GM18907 (cell line): ENCODE measurements around the gene KDM4D.
"Not testable (repeated sequence)": the region's sequence is repeated elsewhere in the genome, so short reads cannot be mapped to it uniquely, and the experiment has no call there.

ENCODE experiments used
- ATAC-seq: cut with Tn5 transposase; IDR thresholded peaks from one replicate; pipeline ENCODE4 v1.9.1; 2021; ENCODE audit warnings: mild to moderate bottlenecking, moderate library complexity; ENCODE audit not compliant: unreplicated experiment

Gene KDM4D

GRCh38 chr11:94956963-94957362 lies 16.5 kb upstream of the KDM4D start:
- ATAC-seq: no peak

GRCh38 chr11:94958121-94958696 lies 15.3 kb upstream of the KDM4D start:
- no peak for ATAC-seq

GRCh38 chr11:94959179-94959578 lies 14.3 kb upstream of the KDM4D start:
- no peak for ATAC-seq

GRCh38 chr11:94960488-94960887 lies 13.0 kb upstream of the KDM4D start:
- ATAC-seq: no peak

- ATAC-seq: no peak
Measured at GRCh38 chr11:94961255-94961654, 12.3 kb upstream of the KDM4D start.

- no peak for ATAC-seq
Measured at GRCh38 chr11:94964934-94965333, 8.6 kb upstream of the KDM4D start.

GRCh38 chr11:94968334-94968958 lies 5.1 kb upstream of the KDM4D start:
- no peak for ATAC-seq

- ATAC-seq: no peak
Measured at GRCh38 chr11:94972700-94973098, 810 bp upstream of the KDM4D start.

- no peak for ATAC-seq
Measured at GRCh38 chr11:94974178-94974577, 669 bp downstream of the KDM4D start.

- ATAC-seq: no peak
Measured at GRCh38 chr11:94975599-94975998, 2.1 kb downstream of the KDM4D start.

- no peak for ATAC-seq
Measured at GRCh38 chr11:94987378-94987777, 13.9 kb downstream of the KDM4D start.

GRCh38 chr11:94988748-94989147 lies 15.2 kb downstream of the KDM4D start:
- ATAC-seq: no peak

GRCh38 chr11:94993400-94993943 lies 20.0 kb downstream of the KDM4D start:
- no peak for ATAC-seq

GRCh38 chr11:94997437-94997836 lies 23.9 kb downstream of the KDM4D start:
- ATAC-seq: no peak

GRCh38 chr11:94998285-94998684 lies 24.8 kb downstream of the KDM4D start:
- ATAC-seq: no peak

- ATAC-seq: no peak
Measured at GRCh38 chr11:95003716-95004115, 30.2 kb downstream of the KDM4D start.

- ATAC-seq: no peak
Measured at GRCh38 chr11:95005642-95006041, 32.1 kb downstream of the KDM4D start.

GRCh38 chr11:95011376-95011775 lies 37.9 kb downstream of the KDM4D start:
- ATAC-seq: no peak

GRCh38 chr11:95014184-95014821 lies 40.8 kb downstream of the KDM4D start:
- no peak for ATAC-seq

GRCh38 chr11:95016139-95016538 lies 42.6 kb downstream of the KDM4D start:
- ATAC-seq: no peak

GRCh38 chr11:95021468-95021867 lies 48.0 kb downstream of the KDM4D start:
- ATAC-seq: not testable (repeated sequence)

GRCh38 chr11:95024958-95025357 lies 51.4 kb downstream of the KDM4D start, which contains the start of gene KDM4E:
Gene KDM4E (plus strand): TSS chr11:95025258. CDS start chr11:95025558, 300 bp downstream.
- no peak for ATAC-seq
